ENCODE results near the gene ACTL6B.
"Not testable (repeated sequence)": the region's sequence is repeated elsewhere in the genome, so short reads cannot be mapped to it uniquely, and the experiment has no call there.

Gene ACTL6B

GRCh38 chr7:100671353-100672327 is 15.4 kb upstream of the ACTL6B start:
- DNase-seq (ENCODE audit: low spot score), result no peak

- no peak for DNase-seq (ENCODE audit: low spot score)
Observed at GRCh38 chr7:100670074-100670473, 13.8 kb upstream of the ACTL6B start.

GRCh38 chr7:100669106-100669505 is 12.9 kb upstream of the ACTL6B start:
- not testable (repeated sequence) for DNase-seq (ENCODE audit: low spot score)

DNA sequence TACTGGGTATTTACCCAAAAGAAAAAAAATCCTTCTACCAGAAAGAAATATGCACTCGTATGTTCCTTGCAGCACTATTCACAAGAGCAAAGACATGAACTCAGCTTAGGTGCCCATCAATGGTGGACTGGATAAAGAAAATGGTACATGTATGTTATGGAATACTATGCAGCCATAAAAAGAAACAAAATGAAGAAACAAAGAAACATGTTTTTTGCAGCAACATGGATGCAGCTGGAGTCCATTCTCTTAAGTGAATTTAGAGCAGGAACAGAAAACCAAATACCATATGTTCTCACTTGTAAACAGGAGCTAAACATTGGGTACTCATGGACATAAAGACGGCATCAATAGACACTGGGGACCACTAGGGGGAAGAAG is 11.8 kb upstream of the ACTL6B start:
- no peak for DNase-seq (ENCODE audit: low spot score)

GRCh38 chr7:100667331-100668068 is 11.3 kb upstream of the ACTL6B start:
- DNase-seq (ENCODE audit: low spot score), result no peak

DNA sequence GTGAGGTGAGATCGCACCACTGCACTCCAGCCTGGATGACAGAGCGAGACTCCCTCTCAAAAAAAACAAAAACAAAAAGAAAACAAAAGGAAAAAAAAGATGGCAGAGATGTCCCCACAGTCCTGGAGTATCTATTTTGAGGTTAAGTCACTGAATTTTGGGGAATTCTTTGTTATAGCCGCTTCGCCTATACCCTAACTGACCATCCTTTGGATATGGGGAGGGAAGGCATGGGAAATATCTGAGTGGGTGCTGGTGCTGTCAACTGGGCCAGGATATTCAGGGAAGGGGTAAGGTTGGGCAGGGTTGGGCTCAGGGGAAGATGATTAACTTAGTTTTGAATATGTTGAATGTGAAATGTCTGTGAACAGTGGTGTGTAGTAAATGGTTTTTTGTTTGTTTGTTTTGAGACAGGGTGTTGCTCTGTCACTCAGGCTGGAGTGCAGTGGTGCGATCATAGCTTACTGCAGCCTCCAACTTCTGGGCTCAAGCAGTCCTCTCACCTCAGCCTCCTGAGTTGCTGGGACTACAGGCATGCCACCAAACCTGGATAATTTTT is 9.0 kb upstream of the ACTL6B start:
- DNase-seq (ENCODE audit: low spot score), result no peak

- not testable (repeated sequence) for DNase-seq (ENCODE audit: low spot score)
Observed at GRCh38 chr7:100662194-100662776, 6.0 kb upstream of the ACTL6B start.

GRCh38 chr7:100654908-100655831 is 1.1 kb downstream of the ACTL6B start:
- DNase-seq (ENCODE audit: low spot score), result no peak

DNA sequence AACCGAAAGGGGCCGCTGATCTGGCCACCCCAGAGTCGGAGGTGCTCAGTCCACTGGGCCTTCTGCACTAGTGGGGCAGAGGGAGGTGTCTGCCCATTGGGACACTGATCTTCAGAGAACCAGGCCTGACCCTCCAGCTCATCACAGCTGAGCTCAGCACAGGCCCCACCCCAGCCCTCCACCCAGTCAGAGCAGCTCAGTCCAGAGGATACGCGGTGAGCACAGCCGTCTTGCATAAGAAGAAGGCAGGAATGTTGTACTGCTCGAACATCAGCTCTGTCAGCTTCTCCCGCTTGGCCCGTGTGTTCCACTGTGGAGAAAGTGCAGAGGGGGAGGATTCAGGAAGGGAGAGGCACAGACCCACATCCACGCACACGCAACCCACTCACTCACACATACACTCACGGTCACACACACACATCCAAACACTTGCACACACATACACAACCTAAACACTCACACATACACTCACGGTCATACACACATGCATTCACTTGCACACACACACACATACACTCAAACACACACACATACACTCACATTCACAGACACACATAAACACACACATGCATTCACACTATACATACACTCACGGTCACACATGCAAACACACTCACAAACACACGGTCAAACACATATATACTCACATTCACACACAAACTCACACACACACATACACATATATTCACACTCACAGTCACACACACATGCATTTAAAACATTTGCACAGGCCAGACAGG is 6.3 kb downstream of the ACTL6B start:
- DNase-seq (ENCODE audit: low spot score), result no peak

- DNase-seq (ENCODE audit: low spot score), result no peak
Observed at GRCh38 chr7:100642534-100642907, 13.7 kb downstream of the ACTL6B start.

DNA sequence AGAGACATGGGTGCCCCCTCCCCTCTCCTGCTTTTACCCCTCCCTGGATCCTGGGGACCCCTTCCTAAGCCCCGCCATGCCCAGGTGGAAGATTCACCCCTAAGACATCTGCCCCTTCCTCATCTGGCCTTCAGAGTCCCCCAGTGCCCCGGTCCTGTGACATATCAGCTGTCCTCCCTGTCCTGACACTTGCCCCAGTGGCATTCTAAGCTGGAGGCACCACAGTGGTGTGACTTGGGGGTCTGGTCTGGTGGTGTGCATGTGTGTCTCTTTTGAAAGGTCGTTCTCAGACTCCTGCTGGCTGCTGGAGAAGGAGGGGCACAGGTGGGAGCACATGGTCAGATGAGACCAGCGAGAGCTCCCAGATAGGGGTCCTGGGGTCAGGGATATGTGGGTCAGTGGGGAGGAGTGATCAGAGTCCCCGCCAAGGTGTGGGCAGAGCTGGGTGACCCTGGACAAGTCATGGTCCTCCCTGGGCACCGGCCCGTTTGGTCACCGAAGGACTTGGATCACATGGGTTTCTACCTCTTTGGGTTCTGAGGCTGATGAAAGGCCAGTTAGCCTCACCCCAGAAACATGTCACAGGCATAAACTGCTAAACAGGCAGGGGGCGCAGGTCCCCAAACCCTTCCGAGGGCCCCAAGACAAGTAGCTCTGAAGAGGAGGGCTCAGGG is 14.3 kb downstream of the ACTL6B start:
- no peak for DNase-seq (ENCODE audit: low spot score)

- no peak for DNase-seq (ENCODE audit: low spot score)
Observed at GRCh38 chr7:100641463-100641859, 14.8 kb downstream of the ACTL6B start, which contains the start of gene TFR2. Gene TFR2, minus strand, starts transcription at chr7:100641552. Its CDS starts 43 bp downstream, at chr7:100641509.

DNA sequence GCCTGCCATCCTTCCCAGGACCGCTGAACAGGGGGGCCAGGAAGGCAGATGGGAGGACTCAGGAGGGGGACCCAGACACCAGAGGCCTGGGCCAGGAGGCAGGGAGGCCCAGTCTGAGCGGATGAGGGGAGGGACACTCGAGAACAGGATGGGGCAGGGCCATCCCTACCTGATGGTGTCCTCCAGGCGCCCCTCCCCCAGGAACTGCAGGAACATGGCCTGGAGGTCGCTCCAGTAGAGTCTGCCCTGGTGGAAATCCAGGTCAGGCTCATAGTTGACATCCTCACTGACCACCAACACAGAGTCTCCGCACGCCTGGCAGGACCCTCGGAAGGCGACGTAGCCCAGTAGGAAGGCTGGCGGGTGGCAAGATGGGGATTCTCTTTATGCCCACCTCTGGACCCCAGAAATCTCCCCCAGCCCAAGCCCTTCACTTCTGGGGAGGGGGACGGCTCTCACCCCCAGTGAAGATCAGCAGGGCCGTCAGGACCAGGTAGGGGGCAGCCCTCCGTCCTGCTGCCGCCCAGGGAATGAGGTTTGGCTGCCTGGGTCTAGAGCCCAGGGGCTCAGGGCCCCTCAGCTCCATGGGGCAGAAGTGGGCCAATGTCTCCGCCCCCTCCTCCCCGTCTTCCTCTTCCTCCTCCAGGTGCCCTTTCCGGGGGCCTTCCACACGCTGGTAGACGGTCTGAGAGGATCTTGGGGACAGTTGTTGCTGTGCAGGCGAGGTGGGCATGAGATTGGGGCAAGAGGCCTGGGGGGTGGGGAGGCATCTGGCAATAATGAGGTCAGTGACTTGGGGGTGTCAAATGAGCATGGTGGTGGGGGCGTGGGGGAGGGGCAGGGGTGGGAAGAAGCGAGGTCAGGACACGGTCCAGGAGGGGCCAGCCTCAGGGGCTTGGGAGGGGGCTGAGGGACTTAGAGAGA is 15.5 kb downstream of the ACTL6B start:
- DNase-seq (ENCODE audit: low spot score), result no peak

- no peak for DNase-seq (ENCODE audit: low spot score)
Observed at GRCh38 chr7:100639995-100640516, 16.2 kb downstream of the ACTL6B start.

DNA sequence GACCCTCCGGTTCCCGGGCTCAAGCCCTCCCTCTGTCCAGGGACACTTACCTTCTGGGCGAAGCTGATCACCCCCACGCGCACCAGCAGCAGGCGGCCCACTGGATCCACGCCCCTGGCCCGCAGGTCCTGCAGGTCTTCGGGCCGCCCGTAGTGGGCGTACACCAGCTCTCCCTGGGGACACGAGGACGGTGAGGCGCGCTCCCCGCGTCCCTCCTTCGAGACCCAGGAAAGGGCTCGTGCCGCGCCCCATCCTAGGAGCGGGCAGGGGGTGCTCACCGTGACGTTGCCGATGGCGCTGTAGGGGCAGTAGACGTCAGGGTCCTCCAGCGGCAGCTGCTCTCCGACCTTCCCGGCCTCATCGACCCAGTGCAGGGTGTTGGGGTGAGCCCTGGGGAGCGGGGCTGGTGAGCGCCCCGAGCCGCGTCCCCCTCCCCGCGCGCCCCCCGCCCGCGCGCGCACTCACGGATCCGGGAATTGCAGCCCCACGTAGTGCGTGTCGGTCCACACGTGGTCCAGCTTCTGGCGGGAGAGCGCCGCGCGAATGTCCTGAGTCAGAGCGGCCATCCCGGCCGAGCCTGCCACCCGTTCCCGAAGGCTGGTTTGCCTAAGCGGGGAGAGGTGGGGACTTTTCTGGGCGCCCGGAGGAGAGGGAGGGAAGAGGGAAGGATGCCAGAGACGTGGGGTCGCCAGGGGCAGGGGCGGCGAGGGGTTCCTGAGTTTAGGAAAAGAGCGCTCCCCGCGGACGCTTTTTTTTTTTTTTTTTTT is 23.1 kb downstream of the ACTL6B start:
- peak; percentile 59 for DNase-seq (ENCODE audit: low spot score)

DNA sequence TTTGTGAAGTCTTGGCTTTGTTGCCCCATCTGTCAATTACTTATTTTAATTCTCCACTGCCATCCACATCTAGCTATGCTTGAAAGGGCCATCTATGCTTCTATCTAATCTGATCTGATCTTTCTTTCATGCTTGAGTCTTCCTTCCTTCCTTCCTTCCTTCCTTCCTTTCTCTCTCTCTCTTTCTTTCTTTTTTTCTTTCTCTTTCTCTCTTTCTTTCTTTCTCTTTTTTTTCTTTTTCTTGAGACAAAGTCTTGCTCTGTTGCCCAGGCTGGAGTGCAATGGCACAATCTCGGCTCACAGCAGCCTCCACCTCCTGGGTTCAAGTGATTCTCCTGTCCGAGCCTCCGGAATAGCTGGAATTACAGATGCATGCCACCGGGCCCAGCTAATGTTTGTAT is 26.2 kb downstream of the ACTL6B start:
- DNase-seq (ENCODE audit: low spot score), result no peak

DNA sequence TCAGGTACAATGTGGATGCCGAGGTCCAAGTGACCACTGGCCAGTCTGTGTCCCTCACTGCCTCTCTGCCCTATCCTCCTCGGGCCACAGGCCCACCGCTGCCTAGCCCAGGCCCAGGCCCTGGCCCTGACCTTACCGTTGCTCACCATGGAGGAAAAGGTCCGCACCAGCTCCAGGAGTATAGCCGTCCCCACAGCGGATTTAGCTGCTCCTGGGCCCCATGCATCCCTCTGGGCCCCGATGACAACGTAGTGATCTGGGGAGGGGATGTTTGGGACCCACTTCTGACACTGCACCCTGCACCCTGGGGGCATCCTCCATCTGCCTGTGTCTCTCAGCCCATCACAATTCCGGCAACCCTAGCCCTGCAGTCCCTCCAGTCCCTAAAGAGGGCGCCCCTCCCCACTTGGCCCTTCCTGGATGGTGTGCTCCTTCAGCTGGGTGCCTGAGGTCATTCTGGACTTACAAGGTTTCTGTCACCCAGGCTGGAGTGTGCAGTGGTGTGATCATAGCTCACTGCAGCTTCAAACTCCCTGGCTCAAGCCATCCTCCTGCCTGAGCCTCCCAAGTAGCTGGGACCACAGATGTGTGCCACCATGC is 27.0 kb downstream of the ACTL6B start:
- no peak for DNase-seq (ENCODE audit: low spot score)

- DNase-seq (ENCODE audit: low spot score), result no peak
Observed at GRCh38 chr7:100627238-100627549, 29.1 kb downstream of the ACTL6B start.

Measured in CD4-positive, alpha-beta T cell treated with Interleukin-6 at 100 ng/mL for 8 hours (primary cell).